ENCODE results near the gene SGMS1. TPM values are rescaled to one million over a fixed set of nuclear protein-coding genes. Genes with fewer than 3 reads are reported as not detected.

The SGMS1 gene
- total RNA-seq, 3 donors from 2014 or later (not counting 1 experiment from before 2014, with no cell fraction given), result 24.5 to 32.7 (median 30.4) TPM

DNA sequence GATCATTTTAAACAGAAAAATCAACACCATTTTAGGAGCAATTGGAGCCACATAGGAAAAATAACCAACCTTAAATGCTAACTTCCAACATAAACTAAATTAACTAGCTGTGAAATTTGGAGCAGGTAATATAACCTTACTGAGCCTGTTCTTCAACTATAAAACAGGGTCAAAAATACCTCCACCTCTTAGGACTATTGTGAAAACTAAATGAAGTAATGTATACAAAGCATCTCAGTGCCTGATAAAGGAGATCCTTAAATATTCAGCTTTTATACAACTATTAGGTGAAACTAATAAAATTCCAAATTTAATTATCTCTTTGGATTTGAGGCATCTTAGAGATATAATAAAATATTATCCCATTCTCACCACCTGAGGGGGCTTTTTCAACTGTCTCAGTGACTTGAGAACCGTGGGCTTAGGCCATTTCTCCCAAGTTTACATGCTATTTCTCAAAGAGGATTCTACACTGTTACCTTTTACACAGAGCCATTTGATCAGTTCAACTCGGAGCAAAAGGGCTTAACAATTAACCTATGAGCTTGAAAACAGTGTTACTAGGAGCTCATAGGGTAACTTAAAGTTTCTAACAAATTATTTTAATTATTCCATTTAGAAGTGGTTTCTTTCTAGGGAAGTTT is 207.5 kb downstream of the SGMS1 start:
- Mint-ChIP-seq H3K4me3 (no peak overlapping the region), H3K4me1 (peaks cover 30 to 47% of the 10 kb centered on the region in 2 donors), H3K27ac (no peak overlapping the region), H3K36me3 (no peaks in the 10 kb centered on the region), H3K27me3 (ENCODE audit: low read depth in 2 of 2) (no peaks in the 10 kb centered on the region), H3K9me3 (no peaks in the 10 kb centered on the region)
- DNase-seq (no peak), ATAC-seq (no peak)
- Histone ChIP-seq H3K4me3 (ENCODE audit: low read length) (no peak overlapping the region), H3K27me3 (ENCODE audit: control insufficient read depth, insufficient read depth, low read length) (no peaks in the 10 kb centered on the region), H3K9me3 (ENCODE audit: control insufficient read depth, insufficient read depth, low read length) (no peaks in the 10 kb centered on the region), H3K4me1 (ENCODE audit: control insufficient read depth, insufficient read depth, low read length) (peaks cover 2% of the 10 kb centered on the region), H3K27ac (ENCODE audit: low read length) (no peak overlapping the region), H3K36me3 (ENCODE audit: control insufficient read depth, insufficient read depth, low read length) (no peaks in the 10 kb centered on the region)
- TF ChIP-seq, protein P1, sequence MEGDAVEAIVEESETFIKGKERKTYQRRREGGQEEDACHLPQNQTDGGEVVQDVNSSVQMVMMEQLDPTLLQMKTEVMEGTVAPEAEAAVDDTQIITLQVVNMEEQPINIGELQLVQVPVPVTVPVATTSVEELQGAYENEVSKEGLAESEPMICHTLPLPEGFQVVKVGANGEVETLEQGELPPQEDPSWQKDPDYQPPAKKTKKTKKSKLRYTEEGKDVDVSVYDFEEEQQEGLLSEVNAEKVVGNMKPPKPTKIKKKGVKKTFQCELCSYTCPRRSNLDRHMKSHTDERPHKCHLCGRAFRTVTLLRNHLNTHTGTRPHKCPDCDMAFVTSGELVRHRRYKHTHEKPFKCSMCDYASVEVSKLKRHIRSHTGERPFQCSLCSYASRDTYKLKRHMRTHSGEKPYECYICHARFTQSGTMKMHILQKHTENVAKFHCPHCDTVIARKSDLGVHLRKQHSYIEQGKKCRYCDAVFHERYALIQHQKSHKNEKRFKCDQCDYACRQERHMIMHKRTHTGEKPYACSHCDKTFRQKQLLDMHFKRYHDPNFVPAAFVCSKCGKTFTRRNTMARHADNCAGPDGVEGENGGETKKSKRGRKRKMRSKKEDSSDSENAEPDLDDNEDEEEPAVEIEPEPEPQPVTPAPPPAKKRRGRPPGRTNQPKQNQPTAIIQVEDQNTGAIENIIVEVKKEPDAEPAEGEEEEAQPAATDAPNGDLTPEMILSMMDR (IDR thresholded peaks at IDR 0.05), result no peak
- 83% methylated on average over 1 of the region's 2 CpGs for WGBS (ENCODE audit: insufficient coverage)
- intact Hi-C loops (cut with micrococcal nuclease), result no loop called here

DNA sequence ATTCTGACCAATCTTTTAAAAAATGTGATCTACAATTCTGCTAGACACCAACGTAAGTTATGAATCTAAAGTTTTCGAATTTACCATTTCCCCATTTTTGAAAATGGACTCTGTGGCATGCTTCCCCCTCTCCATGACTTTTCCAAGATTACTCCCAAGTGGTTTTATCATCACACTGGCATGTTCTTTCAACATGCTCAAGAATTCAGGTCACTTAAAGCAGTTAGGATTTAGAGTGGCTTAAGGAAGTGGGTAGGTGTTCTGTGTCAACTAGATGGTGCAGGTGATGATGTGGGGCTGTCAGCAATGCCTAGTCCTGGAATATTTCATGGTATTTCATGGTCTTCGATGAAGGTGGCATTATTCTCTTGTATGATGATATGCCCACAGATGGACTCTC is 208.5 kb downstream of the SGMS1 start:
- H3K4me1 ChIP-seq (ENCODE audit: control insufficient read depth, insufficient read depth, low read length), result peaks cover 4% of the 10 kb centered on the region
- intact Hi-C loops (cut with micrococcal nuclease), result no loop called here
- H3K4me3 Mint-ChIP-seq, result no peak overlapping the region
- no peaks in the 10 kb centered on the region for H3K36me3 ChIP-seq (ENCODE audit: control insufficient read depth, insufficient read depth, low read length)
- no peaks in the 10 kb centered on the region for H3K36me3 Mint-ChIP-seq
- WGBS (ENCODE audit: insufficient coverage), result 95% methylated on average over 3 of the region's 3 CpGs
- no peak for DNase-seq
- H3K27ac ChIP-seq (ENCODE audit: low read length), result no peak overlapping the region
- H3K27ac Mint-ChIP-seq, result no peak overlapping the region
- no peaks in the 10 kb centered on the region for H3K27me3 ChIP-seq (ENCODE audit: control insufficient read depth, insufficient read depth, low read length)
- no peak overlapping the region for H3K4me3 ChIP-seq (ENCODE audit: low read length)
- TF ChIP-seq, protein P1 (IDR thresholded peaks at IDR 0.05), result no peak
- H3K9me3 Mint-ChIP-seq, result no peaks in the 10 kb centered on the region
- peaks cover 34 to 44% of the 10 kb centered on the region in 2 donors for H3K4me1 Mint-ChIP-seq
- no peak for ATAC-seq
- no peaks in the 10 kb centered on the region for H3K9me3 ChIP-seq (ENCODE audit: control insufficient read depth, insufficient read depth, low read length)
- no peaks in the 10 kb centered on the region for H3K27me3 Mint-ChIP-seq (ENCODE audit: low read depth in 2 of 2)

DNA sequence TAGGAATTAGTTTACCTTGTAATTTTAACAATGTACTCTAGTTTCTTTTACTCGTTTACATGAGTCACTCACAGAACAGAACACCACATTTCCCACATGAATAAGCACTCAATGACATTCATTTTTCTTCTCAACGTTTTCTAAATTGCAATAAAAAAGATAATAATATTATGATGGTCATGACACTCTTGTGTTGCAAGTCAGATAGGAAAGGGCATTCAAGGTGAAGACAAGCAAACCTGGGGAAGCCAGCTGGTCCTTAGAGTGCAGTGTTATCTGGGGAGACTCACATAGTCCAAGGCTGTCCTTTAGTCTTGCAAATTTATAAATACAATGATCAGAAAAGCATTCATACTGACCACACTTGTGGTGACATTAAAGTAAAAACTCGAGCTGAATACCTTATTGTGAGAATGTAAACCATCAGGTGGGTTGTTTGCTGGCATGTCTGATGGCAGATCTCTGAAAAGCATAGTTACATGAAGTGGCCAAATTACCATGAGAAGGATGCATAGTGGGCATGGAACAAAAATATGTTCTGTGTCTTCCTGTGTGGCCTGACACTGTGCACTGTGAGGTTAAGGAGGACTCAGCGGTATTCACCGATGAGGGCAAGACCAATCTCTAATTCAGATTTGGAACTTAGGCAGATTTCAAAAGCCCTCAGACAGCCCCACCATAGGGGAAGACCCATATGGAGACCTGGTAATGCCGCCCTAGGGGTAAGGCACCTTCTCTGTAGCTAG is 213.5 kb downstream of the SGMS1 start:
- ATAC-seq, result peak in 2 of 3 donors; percentile 61 to 78
- no peaks in the 10 kb centered on the region for H3K36me3 ChIP-seq (ENCODE audit: control insufficient read depth, insufficient read depth, low read length)
- H3K27me3 ChIP-seq (ENCODE audit: control insufficient read depth, insufficient read depth, low read length), result no peaks in the 10 kb centered on the region
- H3K9me3 ChIP-seq (ENCODE audit: control insufficient read depth, insufficient read depth, low read length), result peaks cover 6% of the 10 kb centered on the region
- Mint-ChIP-seq H3K9me3 (no peaks in the 10 kb centered on the region), H3K27ac (peak overlapping the region; percentile 19 to 56), H3K4me3 (no peak overlapping the region), H3K4me1 (peaks cover 33 to 37% of the 10 kb centered on the region in 2 donors), H3K27me3 (ENCODE audit: low read depth in 2 of 2) (no peaks in the 10 kb centered on the region), H3K36me3 (no peaks in the 10 kb centered on the region)
- H3K4me1 ChIP-seq (ENCODE audit: control insufficient read depth, insufficient read depth, low read length), result peaks cover 4% of the 10 kb centered on the region
- intact Hi-C loops (cut with micrococcal nuclease), result no loop called here
- TF ChIP-seq, protein P1 (IDR thresholded peaks at IDR 0.05), result no peak
- H3K4me3 ChIP-seq (ENCODE audit: low read length), result no peak overlapping the region
- WGBS (ENCODE audit: insufficient coverage), result 59% methylated on average over 5 of the region's 6 CpGs
- DNase-seq, result no peak
- no peak overlapping the region for H3K27ac ChIP-seq (ENCODE audit: low read length)
